Hepatocyte (in vitro differentiated cells): Measurements from ENCODE around the gene CNTNAP2. TPM values are rescaled to one million over a fixed set of nuclear protein-coding genes. Genes with fewer than 3 reads are reported as not detected.
"Not testable (repeated sequence)": the region's sequence is repeated elsewhere in the genome, so short reads cannot be mapped to it uniquely, and the experiment has no call there.

Experiments used
- DNase-seq: peaks from one replicate; pipeline ENCODE4 v3.0.0-alpha.2; 2016; ENCODE audit warnings: low spot score
- H2AFZ ChIP-seq: fragments of 200-600 bp; sonication (generic); 2 replicates; pipeline ENCODE4 v1.6.0; 2016; ENCODE audit warnings: antibody characterized with exemption, mild to moderate bottlenecking
- H3K27ac ChIP-seq: fragments of 200-600 bp; sonication (generic); 2 replicates; pipeline ENCODE4 v1.5.1; 2016; ENCODE audit warnings: mild to moderate bottlenecking
- H3K27me3 ChIP-seq: fragments of 200-600 bp; sonication (generic); 2 replicates; pipeline ENCODE4 v1.6.1; 2016
- H3K36me3 ChIP-seq: fragments of 200-600 bp; sonication (generic); replicated peaks from 2 replicates; pipeline ENCODE4 v1.5.1; 2016; ENCODE audit warnings: low read depth; ENCODE audit not compliant: insufficient read depth
- H3K4me1 ChIP-seq: fragments of 200-600 bp; sonication (generic); 2 replicates; pipeline ENCODE4 v1.5.1; 2016; ENCODE audit warnings: mild to moderate bottlenecking, moderate library complexity; ENCODE audit not compliant: insufficient read depth
- H3K4me2 ChIP-seq: fragments of 200-600 bp; sonication (generic); 2 replicates; pipeline ENCODE4 v1.6.0; 2016
- H3K4me3 ChIP-seq: fragments of 200-600 bp; sonication (generic); 2 replicates; pipeline ENCODE4 v1.5.1; 2016; ENCODE audit warnings: mild to moderate bottlenecking
- H3K79me2 ChIP-seq: fragments of 200-600 bp; sonication (generic); 2 replicates; pipeline ENCODE4 v1.6.0; 2017; ENCODE audit warnings: mild to moderate bottlenecking
- H3K9me2 ChIP-seq: fragments of 200-600 bp; sonication (generic); replicated peaks from 2 replicates; pipeline ENCODE4 v1.6.0; 2017; ENCODE audit warnings: mild to moderate bottlenecking; ENCODE audit not compliant: insufficient read depth
- H3K9me3 ChIP-seq: fragments of 200-600 bp; sonication (generic); 2 replicates; pipeline ENCODE4 v1.5.1; 2016; ENCODE audit warnings: low read depth, mild to moderate bottlenecking
- H4K20me1 ChIP-seq: fragments of 200-600 bp; sonication (generic); 2 replicates; pipeline ENCODE4 v1.6.0; 2016; ENCODE audit warnings: mild to moderate bottlenecking; ENCODE audit not compliant: insufficient read depth, poor library complexity, severe bottlenecking
- CTCF ChIP-seq: fragments of 200-600 bp; sonication (generic); IDR thresholded peaks from 2 replicates; pipeline ENCODE4 v1.5.1; 2016; ENCODE audit warnings: antibody characterized with exemption, mild to moderate bottlenecking; ENCODE audit not compliant: poor library complexity
- EZH2 ChIP-seq: fragments of 200-600 bp; sonication (generic); IDR thresholded peaks from 2 replicates; pipeline ENCODE4 v1.6.1; 2016; ENCODE audit warnings: antibody characterized with exemption, mild to moderate bottlenecking, borderline replicate concordance
- EZH2phosphoT487 ChIP-seq: fragments of 200-600 bp; sonication (generic); IDR thresholded peaks from one replicate; pipeline ENCODE4 v1.6.1; 2018; ENCODE audit warnings: antibody characterized with exemption, mild to moderate bottlenecking, low read depth, moderate library complexity; ENCODE audit not compliant: unreplicated experiment, severe bottlenecking
- WGBS: methylation state at CpG from one replicate; pipeline ENCODE4 v1.1.6; 2016; ENCODE audit warnings: low lambda C conversion rate; ENCODE audit errors: missing lambda C conversion rate; 5-methylcytosine and 5-hydroxymethylcytosine counted together
- polyA plus RNA-seq: library from polyadenylated mRNA; unstranded; fragments of >200 nt; fragmentation: Nextera tagmentation; extraction: Ambion mirVana; gene quantifications from 2 replicates; pipeline ENCODE4 v1.2.1, GENCODE V29; 2016
- total RNA-seq: library from RNA; depleted of rRNA; stranded (reverse); fragments of >200 nt; gene quantifications from 2 replicates; pipeline ENCODE4 v1.2.3, GENCODE V29; 2014

Gene CNTNAP2
- total and polyA plus RNA-seq, 2 experiments from 2014 or later = 7.5 to 14.7 TPM

DNA sequence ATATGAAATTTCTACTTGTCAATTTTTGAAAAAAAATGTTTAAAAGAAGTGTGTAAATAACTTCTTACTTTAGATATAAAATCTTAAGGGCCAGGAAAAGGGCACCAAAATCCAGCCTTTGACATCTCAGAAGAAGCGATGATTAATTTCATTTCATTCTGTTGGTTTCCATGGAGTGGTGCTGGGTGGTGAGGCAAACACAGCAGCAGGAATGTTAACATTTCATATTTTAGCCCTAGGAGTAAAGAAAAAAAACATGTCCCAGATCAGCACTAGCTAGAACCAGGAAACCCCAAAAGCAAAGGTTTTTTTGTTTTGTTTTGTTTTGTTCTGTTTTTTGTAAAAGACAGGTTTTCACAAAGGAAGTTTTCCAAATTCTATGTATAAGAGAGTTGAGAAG, 2175.2 kb downstream of the CNTNAP2 start:
- H3K4me1 ChIP-seq = peaks cover 5% of the 10 kb centered on the region
- no peak overlapping the region for H2AFZ ChIP-seq
- no peaks in the 10 kb centered on the region for H4K20me1 ChIP-seq
- H3K27ac ChIP-seq = no peak overlapping the region
- H3K36me3 ChIP-seq = no peaks in the 10 kb centered on the region
- H3K9me2 ChIP-seq = no peaks in the 10 kb centered on the region
- no peaks in the 10 kb centered on the region for H3K27me3 ChIP-seq
- no peak overlapping the region for H3K4me2 ChIP-seq
- WGBS = 96% methylated on average over 1 of the region's 1 CpG
- H3K4me3 ChIP-seq = no peak overlapping the region
- no peak for DNase-seq
- no peak for TF ChIP-seq EZH2phosphoT487
- TF ChIP-seq EZH2 = no peak
- TF ChIP-seq CTCF = no peak
- H3K9me3 ChIP-seq = no peaks in the 10 kb centered on the region
- no peaks in the 10 kb centered on the region for H3K79me2 ChIP-seq

DNA sequence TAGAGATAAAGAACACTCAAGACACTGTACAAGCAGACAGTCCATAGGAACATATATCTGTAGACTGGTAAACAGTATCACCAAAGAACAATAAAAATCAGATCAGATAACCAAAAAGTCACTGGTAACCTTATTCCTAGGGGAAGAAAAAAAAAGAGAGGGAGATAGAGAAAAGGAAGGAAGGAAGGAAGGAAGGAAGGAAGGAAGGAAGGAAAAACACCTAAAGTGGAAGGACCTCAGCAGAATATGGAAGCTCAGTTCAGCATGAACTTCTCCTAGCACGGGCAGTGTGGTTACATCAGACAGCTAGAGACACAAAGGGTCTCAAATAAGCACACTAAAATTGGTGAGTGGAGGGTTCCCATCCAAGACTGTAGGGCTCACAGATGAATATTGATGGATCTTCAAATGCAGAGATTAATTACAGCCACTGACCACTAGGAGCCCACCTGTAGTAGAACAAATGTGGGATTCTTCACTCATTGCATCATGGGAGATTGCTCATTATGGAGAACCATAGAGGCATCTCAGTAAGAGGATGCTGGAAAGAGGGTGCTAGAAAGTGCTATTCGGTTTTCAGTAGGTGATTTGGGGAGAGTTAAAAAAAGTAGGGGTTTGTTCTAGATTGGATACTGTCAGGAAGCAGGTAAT, 2180.5 kb downstream of the CNTNAP2 start:
- Histone ChIP-seq H3K79me2 (no peaks in the 10 kb centered on the region), H3K9me3 (no peaks in the 10 kb centered on the region), H3K9me2 (no peaks in the 10 kb centered on the region), H2AFZ (peak overlapping the region; percentile 1), H3K4me2 (no peak overlapping the region), H3K27ac (no peak overlapping the region), H3K36me3 (no peaks in the 10 kb centered on the region), H3K27me3 (no peaks in the 10 kb centered on the region), H3K4me1 (peaks cover 10% of the 10 kb centered on the region), H3K4me3 (no peak overlapping the region), H4K20me1 (no peaks in the 10 kb centered on the region)
- DNase-seq = no peak
- 95% methylated on average over 2 of the region's 2 CpGs for WGBS
- TF ChIP-seq EZH2 (no peak), CTCF (no peak), EZH2phosphoT487 (no peak)

DNA sequence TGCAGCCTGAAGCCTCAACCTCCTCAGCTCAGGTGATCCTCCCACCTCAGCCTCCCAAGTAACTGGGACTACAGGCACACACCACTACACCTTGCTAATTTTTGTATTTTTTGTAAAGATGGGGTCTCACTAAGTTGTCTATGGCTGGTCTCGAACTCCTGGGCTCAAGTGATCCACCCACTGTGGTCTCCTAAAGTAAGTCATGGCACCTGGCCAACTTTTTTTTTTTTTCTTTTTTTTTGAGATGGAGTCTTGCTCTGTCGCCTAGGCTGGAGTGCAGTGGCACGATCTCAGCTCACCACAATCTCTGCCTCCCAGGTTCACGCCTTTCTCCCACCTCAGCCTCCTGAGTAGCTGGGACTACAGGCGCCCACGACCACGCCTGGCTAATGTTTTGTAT, 2182.2 kb downstream of the CNTNAP2 start:
- H4K20me1 ChIP-seq, H3K9me3 ChIP-seq, H3K36me3 ChIP-seq, H3K27me3 ChIP-seq, H2AFZ ChIP-seq, H3K4me3 ChIP-seq, H3K4me2 ChIP-seq, DNase-seq, H3K9me2 ChIP-seq, H3K79me2 ChIP-seq: not testable (repeated sequence)
- 88% methylated on average over 7 of the region's 7 CpGs for WGBS
- peaks cover 10% of the 10 kb centered on the region for H3K4me1 ChIP-seq
- peak overlapping the region; percentile 82 for H3K27ac ChIP-seq

DNA sequence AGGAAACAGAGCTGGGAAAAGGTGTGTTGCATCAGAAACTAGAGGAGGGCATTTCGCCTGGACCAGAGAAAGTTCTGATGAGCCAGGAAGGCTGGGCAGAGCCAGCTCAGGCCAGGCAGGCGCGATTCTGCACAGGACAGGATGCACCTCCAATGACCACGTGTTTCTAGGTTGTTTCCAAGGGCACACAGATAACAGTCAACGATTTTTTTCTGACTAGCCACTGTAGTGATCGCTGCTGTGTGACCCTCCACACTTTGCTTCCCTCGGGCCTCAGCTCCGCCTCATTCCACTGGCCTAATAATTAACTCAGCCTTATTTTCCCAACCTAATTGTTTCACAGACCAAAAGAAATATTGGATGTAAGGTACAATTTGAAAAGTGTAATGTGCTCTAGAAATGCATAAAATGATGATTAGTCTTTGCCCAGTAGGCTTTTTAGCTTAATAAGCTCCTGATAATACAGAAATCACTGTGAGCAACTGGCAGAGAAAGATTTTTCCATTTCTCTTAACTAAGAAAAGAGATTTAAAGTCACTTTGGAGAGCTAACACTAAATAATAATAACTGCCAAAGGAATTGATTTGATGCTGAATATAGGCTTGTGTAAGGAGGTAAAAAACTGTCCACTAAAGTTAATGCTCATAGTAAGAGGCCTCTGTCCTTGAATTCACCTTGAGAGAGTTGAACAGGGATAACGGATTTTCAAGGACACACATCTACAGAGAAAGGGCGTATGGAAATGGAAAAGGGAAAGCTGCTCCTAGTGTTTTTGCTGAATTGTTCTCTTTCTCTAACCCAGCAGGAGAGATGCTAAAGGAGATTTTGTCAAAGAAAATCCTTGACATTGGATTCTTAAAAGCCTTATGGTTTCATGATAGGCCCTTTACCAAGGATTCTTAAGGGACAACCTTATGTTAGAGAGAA, 2183.0 kb downstream of the CNTNAP2 start:
- WGBS = 57% methylated on average over 10 of the region's 10 CpGs
- peak overlapping the region; percentile 82 for H3K27ac ChIP-seq
- DNase-seq = peak; percentile 60

DNA sequence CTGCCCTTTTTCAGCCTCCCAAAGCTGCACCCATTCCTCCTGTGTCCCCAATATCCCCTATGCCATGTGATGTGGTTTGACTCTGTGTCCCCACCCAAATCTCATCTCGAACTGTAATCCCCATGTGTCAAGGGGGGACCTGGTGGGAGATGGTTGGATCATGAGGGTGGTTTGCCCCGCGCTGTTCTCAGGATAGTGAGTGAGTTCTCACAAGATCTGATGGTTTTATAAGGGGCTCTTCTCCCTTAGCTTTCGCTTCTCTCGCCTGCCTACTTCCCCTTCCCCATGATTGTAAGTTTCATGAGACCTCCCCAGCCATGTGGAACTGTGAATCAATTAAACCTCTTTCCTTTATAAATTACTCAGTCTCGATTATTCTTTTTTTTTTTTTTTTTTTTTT, 2185.8 kb downstream of the CNTNAP2 start:
- not testable (repeated sequence) for DNase-seq
- 89% methylated on average over 6 of the region's 6 CpGs for WGBS

More for the DNA sequence above, 2183.0 kb downstream of the CNTNAP2 start:
- Histone ChIP-seq H3K4me1 (peaks cover 10% of the 10 kb centered on the region), H3K27me3 (no peaks in the 10 kb centered on the region), H4K20me1 (no peaks in the 10 kb centered on the region), H3K4me3 (no peak overlapping the region), H2AFZ (no peak overlapping the region), H3K79me2 (no peaks in the 10 kb centered on the region), H3K9me2 (no peaks in the 10 kb centered on the region), H3K36me3 (no peaks in the 10 kb centered on the region), H3K4me2 (peak overlapping the region; percentile 15), H3K9me3 (no peaks in the 10 kb centered on the region)
- TF ChIP-seq CTCF (no peak), EZH2 (no peak), EZH2phosphoT487 (no peak)

More for the DNA sequence above, 2185.8 kb downstream of the CNTNAP2 start:
- H3K36me3 ChIP-seq, H3K27me3 ChIP-seq, H2AFZ ChIP-seq, H3K27ac ChIP-seq, H3K9me3 ChIP-seq, H4K20me1 ChIP-seq, H3K4me3 ChIP-seq, H3K9me2 ChIP-seq, H3K79me2 ChIP-seq, H3K4me2 ChIP-seq: not testable (repeated sequence)
- peaks cover 10% of the 10 kb centered on the region for H3K4me1 ChIP-seq
